GM18909 (cell line): ENCODE measurements around the gene FGF3.

Experiments
- ATAC-seq: cut with Tn5 transposase; IDR thresholded peaks from one replicate; pipeline ENCODE4 v1.9.1; 2021; ENCODE audit warnings: mild to moderate bottlenecking; ENCODE audit not compliant: unreplicated experiment, poor library complexity

FGF3 gene

GRCh38 chr11:69818603-69819441 is at the start of gene FGF3:
FGF3 (minus strand) TSS chr11:69819416; CDS start chr11:69818933, 483 bp downstream.
- ATAC-seq: no peak

GRCh38 chr11:69868871-69869270 is 49.7 kb upstream of the FGF3 start:
- no peak for ATAC-seq

GRCh38 chr11:69868006-69868810 is 49.0 kb upstream of the FGF3 start:
- ATAC-seq: no peak

GRCh38 chr11:69867076-69868005 is 48.1 kb upstream of the FGF3 start:
- ATAC-seq: no peak

GRCh38 chr11:69866648-69867047 is 47.4 kb upstream of the FGF3 start:
- no peak for ATAC-seq

GRCh38 chr11:69865707-69866106 is 46.5 kb upstream of the FGF3 start:
- no peak for ATAC-seq

GRCh38 chr11:69864686-69865661 is 45.8 kb upstream of the FGF3 start:
- ATAC-seq: no peak

- no peak for ATAC-seq
These were observed 44.5 kb upstream of the FGF3 start for GRCh38 chr11:69863544-69864200.

GRCh38 chr11:69862797-69863543 is 43.8 kb upstream of the FGF3 start:
- no peak for ATAC-seq

GRCh38 chr11:69862331-69862771 is 43.1 kb upstream of the FGF3 start:
- no peak for ATAC-seq

- no peak for ATAC-seq
These were observed 42.7 kb upstream of the FGF3 start for GRCh38 chr11:69861901-69862300.

- no peak for ATAC-seq
These were observed 41.7 kb upstream of the FGF3 start for GRCh38 chr11:69860796-69861445.

GRCh38 chr11:69860244-69860643 is 41.0 kb upstream of the FGF3 start:
- ATAC-seq: no peak

GRCh38 chr11:69859275-69859934 is 40.2 kb upstream of the FGF3 start:
- no peak for ATAC-seq

- ATAC-seq: no peak
These were observed 36.2 kb upstream of the FGF3 start for GRCh38 chr11:69855421-69855820.

GRCh38 chr11:69854713-69855112 is 35.5 kb upstream of the FGF3 start:
- ATAC-seq: no peak

- ATAC-seq: no peak
These were observed 32.8 kb upstream of the FGF3 start for GRCh38 chr11:69852056-69852455.
